ENCODE results near the gene CACNA1F.
"Not testable (repeated sequence)": the region's sequence is repeated elsewhere in the genome, so short reads cannot be mapped to it uniquely, and the experiment has no call there.

CACNA1F gene

GRCh38 chrX:49174723-49175122 lies 58.4 kb downstream of the CACNA1F start:
- no peak for DNase-seq (ENCODE audit: low read depth)

- not testable (repeated sequence) for DNase-seq (ENCODE audit: low read depth)
Observed at GRCh38 chrX:49173544-49173943, 59.6 kb downstream of the CACNA1F start.

- peak; percentile 59 for DNase-seq (ENCODE audit: low read depth)
Observed at GRCh38 chrX:49172280-49172780, 60.8 kb downstream of the CACNA1F start.

- DNase-seq (ENCODE audit: low read depth), result peak; percentile 62
Observed at GRCh38 chrX:49171752-49172279, 61.3 kb downstream of the CACNA1F start, which contains the start of gene PLP2. TSS of gene PLP2 (plus strand) at chrX:49171898. CDS start at chrX:49172001, 103 bp downstream.

- no peak for DNase-seq (ENCODE audit: low read depth)
Observed at GRCh38 chrX:49167740-49168108, 65.4 kb downstream of the CACNA1F start.

- DNase-seq (ENCODE audit: low read depth), result peak; percentile 58
Observed at GRCh38 chrX:49166914-49167739, 66.0 kb downstream of the CACNA1F start.

- peak; percentile 47 for DNase-seq (ENCODE audit: low read depth)
Observed at GRCh38 chrX:49165901-49166881, 66.9 kb downstream of the CACNA1F start.

- DNase-seq (ENCODE audit: low read depth), result no peak
Observed at GRCh38 chrX:49164589-49165360, 68.4 kb downstream of the CACNA1F start.

GRCh38 chrX:49163555-49164419 lies 69.4 kb downstream of the CACNA1F start:
- peak; percentile 60 for DNase-seq (ENCODE audit: low read depth)

- no peak for DNase-seq (ENCODE audit: low read depth)
Observed at GRCh38 chrX:49162620-49163019, 70.5 kb downstream of the CACNA1F start, which contains the start of gene MAGIX. TSS of gene MAGIX (plus strand) at chrX:49162758. CDS start at chrX:49162890, 132 bp downstream.

GRCh38 chrX:49161632-49162031 lies 71.5 kb downstream of the CACNA1F start:
- no peak for DNase-seq (ENCODE audit: low read depth)

GRCh38 chrX:49160908-49161307 lies 72.2 kb downstream of the CACNA1F start:
- no peak for DNase-seq (ENCODE audit: low read depth)

GRCh38 chrX:49157194-49157593 lies 75.9 kb downstream of the CACNA1F start:
- DNase-seq (ENCODE audit: low read depth), result no peak

- peak; percentile 75 for DNase-seq (ENCODE audit: low read depth)
Observed at GRCh38 chrX:49155900-49156837, 77.0 kb downstream of the CACNA1F start.

- no peak for DNase-seq (ENCODE audit: low read depth)
Observed at GRCh38 chrX:49155243-49155899, 77.8 kb downstream of the CACNA1F start.
